NCI-H2081 (cell line): ENCODE results near the gene CT83.

Experiments used
- DNase-seq, 2 experiments: peaks; one replicate each; lab custom pipeline; 2025; lab: John Stamatoyannopoulos, UW

CT83 gene, protein sequence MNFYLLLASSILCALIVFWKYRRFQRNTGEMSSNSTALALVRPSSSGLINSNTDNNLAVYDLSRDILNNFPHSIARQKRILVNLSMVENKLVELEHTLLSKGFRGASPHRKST

DNA sequence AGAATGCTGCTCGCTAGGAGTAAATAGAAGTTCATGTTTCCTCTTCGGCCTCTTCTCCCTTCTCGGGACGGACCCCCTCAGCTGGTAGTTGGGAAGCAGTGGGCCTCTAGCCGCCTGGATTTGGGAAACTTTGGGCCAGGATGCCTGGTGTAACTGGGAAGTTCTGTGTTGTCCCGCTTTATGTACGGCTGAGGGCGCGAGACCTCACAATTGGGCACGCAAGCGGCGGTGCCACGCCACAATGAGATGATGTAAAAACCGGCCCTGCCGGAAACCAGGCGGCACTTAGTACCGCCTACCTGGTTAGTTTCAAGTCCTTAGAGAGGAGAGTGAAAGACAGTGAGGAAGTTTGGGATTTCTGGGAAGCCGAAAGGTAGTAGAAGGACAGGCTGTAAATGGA is at the start of gene CT83:
CT83 (minus strand) TSS at position 155 of the 400 bp plus-strand sequence; CDS start at position 35, 120 bp downstream.
- no peak for DNase-seq

DNA sequence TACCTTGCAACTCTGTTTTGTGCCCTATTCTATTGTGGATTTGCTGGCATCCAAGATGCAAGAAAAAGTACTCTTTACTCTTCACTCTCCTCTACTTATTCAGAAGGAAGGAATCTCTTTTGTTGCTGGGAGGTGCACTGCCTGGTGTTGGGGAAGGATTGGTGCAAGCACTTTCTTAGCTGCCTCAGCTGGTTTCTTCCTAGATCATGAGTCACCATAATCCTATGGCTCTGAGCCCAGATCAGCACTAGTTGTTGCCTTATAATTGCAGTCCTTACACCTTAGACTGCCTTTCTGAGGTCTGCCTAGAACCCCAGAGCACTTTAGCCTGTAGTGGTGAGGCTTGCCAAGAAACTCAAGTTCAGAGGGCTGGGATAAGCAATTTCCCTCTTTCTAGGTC is 37.0 kb upstream of the CT83 start:
- no peak for DNase-seq

DNA sequence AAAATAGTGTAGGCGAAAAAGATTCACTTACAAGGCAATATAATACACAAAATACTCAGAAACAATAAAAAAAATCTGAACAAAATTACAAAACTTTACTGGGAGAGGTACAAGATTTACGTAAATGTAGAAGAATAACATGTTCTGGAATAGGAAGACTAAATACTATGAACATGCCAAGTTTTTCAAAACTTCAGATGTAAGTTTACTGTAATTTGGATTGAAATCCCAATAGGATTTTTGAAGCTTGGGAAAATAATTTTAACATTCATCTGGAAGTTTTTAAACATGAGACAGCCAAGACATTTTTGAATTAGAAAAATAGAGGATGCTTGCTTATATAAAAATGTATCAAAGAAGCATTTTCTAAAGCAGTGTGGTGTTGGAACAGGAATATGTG is 30.5 kb upstream of the CT83 start:
- DNase-seq, result no peak

DNA sequence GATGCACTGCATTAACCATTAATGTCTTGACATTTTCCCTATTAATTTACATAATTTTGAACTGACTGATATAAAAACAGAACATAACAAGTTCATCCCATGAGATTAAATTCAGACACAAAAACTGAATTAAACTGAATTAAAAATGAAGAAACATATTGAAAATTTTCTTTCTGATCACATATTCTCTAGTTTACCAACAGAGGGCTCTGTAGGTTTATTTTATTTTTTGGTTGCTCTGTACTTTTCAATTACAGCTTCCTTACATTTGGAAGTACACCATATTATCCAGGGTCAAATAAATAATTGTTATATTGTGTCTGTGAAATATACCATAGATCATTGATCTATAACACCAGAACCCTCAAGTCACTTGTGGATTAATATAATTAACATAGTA is 27.3 kb upstream of the CT83 start:
- peak; percentile 37 to 42 for DNase-seq

DNA sequence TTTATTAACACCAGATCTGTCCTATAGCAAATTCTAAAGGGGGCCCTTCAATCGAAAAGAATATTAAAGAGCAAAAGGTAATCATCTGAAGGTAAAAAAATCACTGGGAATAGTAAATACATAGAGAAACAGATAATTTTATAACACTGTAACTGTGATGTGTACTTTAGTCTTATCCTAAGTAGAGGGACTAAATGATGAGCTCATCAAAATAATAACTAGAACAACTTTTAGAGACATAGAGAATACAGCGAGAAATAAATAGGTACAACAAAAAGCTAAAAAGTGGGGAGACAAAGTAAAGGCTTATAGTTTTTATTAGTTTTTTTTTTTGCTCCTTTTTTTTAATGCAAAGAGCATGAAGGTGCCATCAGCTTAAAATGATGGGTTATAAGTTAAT is 17.3 kb upstream of the CT83 start:
- no peak for DNase-seq

DNA sequence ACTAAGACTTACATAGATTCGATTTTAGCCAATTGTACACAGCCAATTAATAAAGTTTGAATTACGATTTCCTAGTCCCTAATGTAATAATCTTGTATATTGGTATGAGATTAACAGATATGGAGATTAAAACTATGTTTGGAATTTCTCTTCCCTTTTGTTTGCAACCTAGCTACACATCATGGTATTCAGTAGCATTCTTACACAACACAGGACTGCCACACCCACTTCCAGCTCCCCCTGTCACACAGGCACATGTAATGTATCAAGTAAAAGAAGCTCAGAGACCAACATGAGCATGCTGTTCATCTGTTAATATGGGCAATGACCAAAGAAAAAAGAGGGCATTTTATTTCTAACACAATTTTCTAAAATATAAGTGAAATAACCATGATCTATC is 13.6 kb downstream of the CT83 start:
- DNase-seq, result no peak

DNA sequence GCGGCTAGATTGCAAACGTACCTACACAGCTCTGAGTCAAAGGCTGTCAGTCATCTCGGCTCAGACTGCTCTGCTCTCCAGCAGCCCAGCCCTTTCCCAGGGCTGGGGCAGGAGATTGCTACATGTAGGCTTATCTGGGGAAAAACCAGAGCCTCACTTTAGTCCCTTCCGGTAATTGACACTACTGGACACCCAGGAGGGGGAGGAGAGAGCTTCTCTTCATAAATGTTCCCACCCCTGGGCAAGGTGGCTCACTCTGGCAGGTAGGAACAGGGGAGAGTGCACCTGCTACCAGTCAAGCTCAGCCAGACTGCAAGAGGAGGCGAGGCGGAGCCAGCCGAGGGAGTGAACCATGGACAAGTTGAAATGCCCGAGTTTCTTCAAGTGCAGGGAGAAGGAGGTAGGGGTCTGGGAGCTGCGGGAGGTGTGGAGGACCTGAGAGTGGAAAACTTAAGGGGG is 26.4 kb downstream of the CT83 start, which contains the start of gene SLC6A14:
SLC6A14 (plus strand) TSS at position 249 of the 459 bp plus-strand sequence; CDS start at position 353, 104 bp downstream.
- no peak for DNase-seq

DNA sequence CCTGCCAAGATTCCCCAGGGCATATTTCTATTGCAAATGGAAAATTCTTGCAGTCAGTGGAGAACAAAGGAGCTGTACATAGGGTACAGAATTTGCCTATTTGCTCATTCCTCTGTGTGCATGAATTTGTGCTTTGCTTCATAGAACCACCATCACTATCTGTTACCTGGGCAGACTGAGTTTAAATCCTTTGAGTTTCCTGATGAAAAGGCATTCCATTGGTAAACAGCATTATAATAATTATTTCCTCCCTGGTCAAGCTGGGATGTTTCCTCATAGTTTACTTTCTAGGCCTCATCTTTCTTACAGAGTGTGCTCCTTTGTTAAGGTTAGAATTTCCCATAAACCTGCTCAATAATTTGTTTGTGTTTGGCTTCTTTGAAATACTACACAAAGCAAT is 27.2 kb downstream of the CT83 start:
- no peak for DNase-seq

DNA sequence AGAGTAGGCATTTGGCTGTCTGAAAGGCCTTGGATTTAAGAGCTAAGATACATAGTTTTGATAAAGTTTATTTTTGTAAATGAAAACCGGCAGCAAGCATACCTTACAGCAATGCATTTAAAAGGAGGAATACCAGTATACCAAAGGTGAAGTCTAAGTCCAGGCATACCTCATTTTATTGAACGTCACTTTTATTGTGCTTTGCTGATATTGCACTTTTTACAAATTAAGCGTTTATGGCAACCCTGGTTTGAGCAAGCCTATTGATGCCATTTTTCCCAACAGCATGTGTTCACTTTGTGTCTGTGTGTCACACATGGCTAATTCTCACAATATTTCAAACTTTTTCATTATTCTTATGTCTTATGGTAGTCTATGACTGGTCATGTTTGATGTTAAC is 34.8 kb downstream of the CT83 start:
- DNase-seq, result no peak

DNA sequence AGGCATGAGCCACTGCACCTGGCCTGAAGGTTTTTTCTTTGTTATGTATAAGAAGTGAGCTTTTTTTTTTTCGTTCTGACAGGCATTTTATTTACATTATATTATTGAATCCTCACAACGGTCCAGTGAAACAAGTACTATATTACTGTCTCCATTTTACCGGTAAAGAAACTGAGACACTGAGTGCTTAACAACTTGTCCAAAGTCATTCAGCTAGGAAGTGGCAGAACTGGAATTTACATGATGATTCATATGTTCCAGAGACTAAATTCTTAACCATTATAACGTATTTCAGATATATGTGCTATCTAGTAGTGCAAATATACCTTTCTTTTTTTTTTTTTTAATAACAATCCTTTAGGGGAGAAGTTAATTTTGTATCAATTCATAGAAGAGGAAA is 44.8 kb downstream of the CT83 start:
- no peak for DNase-seq

DNA sequence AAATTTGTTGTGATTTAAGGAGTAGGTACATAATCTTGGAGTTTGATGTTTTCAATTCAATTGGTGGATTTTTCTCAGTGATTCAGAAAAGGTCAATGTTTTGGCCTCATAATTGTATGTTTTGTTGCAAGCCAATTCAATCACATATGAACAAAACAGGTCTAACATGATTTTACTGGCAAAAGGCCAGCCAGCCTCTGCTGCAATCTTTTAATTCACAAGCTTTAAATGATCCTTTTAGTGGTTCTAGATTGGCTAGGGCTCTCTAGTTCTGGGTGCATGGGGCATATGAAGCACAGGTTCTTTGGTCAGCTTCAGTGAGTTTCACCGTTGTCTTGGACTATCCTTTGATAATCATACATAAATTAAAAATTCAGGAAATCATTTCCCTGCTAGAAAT is 45.6 kb downstream of the CT83 start:
- peak; percentile 21 to 57 for DNase-seq

DNA sequence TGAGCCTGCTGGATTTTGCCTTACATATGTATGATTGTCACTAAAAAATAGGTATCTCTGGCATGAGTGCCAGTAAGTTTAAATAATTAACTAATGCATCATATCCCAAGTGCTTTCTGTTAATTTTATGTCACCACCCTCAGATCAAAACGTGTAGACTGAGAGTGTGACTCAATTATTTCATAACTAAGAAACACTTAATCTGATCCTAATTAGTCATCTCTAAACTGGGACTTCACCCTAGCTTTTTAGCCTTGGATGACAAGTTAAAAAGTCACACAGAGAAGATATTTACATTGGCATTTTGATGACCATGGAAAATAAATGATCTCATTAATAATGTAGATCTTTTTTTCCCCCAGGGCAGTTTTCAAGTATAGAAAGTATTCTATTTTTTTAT is 49.5 kb downstream of the CT83 start:
- DNase-seq, result no peak
